SU-DHL-6 (cell line): ENCODE measurements around the gene ORAI1.

Source experiments
- H2AFZ ChIP-seq: fragments of 200-600 bp; sonication (generic); 2 replicates; pipeline ENCODE4 v1.6.1; 2014; ENCODE audit warnings: low read depth, mild to moderate bottlenecking, moderate library complexity, mixed read lengths, antibody characterized with exemption, low read length; ENCODE audit not compliant: severe bottlenecking
- H3F3A ChIP-seq: fragments of 200-600 bp; shearing (Covaris generic); 2 replicates; pipeline ENCODE4 v1.6.0; 2016; ENCODE audit warnings: antibody characterized with exemption, mild to moderate bottlenecking; ENCODE audit not compliant: insufficient read depth
- H3K27ac ChIP-seq: fragments of 200-600 bp; sonication (generic); 2 replicates; pipeline ENCODE4 v1.5.1; 2016; ENCODE audit warnings: low read depth, mild to moderate bottlenecking, low read length, moderate library complexity, mixed read lengths
- H3K27me3 ChIP-seq: fragments of 200-600 bp; sonication (generic), shearing (Covaris generic); 2 replicates; pipeline ENCODE4 v1.6.0; 2014; ENCODE audit warnings: mild to moderate bottlenecking, low read length
- H3K36me3 ChIP-seq: fragments of 200-600 bp; sonication (generic); 2 replicates; pipeline ENCODE4 v1.6.1; 2014; ENCODE audit warnings: mild to moderate bottlenecking, low read length, mixed read lengths
- H3K4me2 ChIP-seq: fragments of 300-600, 200-600 bp; shearing (Covaris generic), sonication (generic); 2 replicates; pipeline ENCODE4 v1.6.0; 2014; ENCODE audit warnings: low read length, low read depth, mild to moderate bottlenecking; ENCODE audit not compliant: poor library complexity, severe bottlenecking
- H3K4me3 ChIP-seq: fragments of 200-600 bp; sonication (generic); 2 replicates; pipeline ENCODE4 v1.5.1; 2014; ENCODE audit warnings: antibody characterized with exemption, low read length, mild to moderate bottlenecking, mixed read lengths; ENCODE audit not compliant: insufficient read depth, poor library complexity, severe bottlenecking
- H3K79me2 ChIP-seq: fragments of 200-600 bp; sonication (generic); 2 replicates; pipeline ENCODE4 v1.6.1; 2014; ENCODE audit warnings: mild to moderate bottlenecking, low read length, moderate library complexity; ENCODE audit not compliant: insufficient read depth
- H3K9ac ChIP-seq: fragments of 200-600 bp; sonication (generic); 2 replicates; pipeline ENCODE4 v1.7.0; 2014; ENCODE audit warnings: mild to moderate bottlenecking, low read length
- H3K9me2 ChIP-seq: fragments of 200-600 bp; sonication (generic); replicated peaks from 2 replicates; pipeline ENCODE4 v1.6.1; 2014; ENCODE audit warnings: low read length; ENCODE audit not compliant: insufficient read depth
- H3K9me3 ChIP-seq: fragments of 200-600 bp; sonication (generic); 2 replicates; pipeline ENCODE4 v1.6.1; 2014; ENCODE audit warnings: low read length, mixed read lengths; ENCODE audit not compliant: insufficient read depth
- H4K20me1 ChIP-seq: fragments of 200-600 bp; sonication (generic); 2 replicates; pipeline ENCODE4 v1.6.1; 2014; ENCODE audit warnings: low read depth, mild to moderate bottlenecking, antibody characterized with exemption, low read length, moderate library complexity, mixed read lengths
- EZH2phosphoT487 ChIP-seq: fragments of 200-600 bp; sonication (generic), shearing (Covaris generic); conservative IDR thresholded peaks from 2 replicates; pipeline ENCODE4 v1.6.1; 2018; ENCODE audit warnings: mild to moderate bottlenecking, antibody characterized with exemption, low read length, moderate library complexity, mixed read lengths
- TF ChIP-seq, protein P1 (sequence below): fragments of 200-600 bp; sonication (generic); IDR thresholded peaks from one replicate; pipeline ENCODE4 v1.5.1; 2017; ENCODE audit warnings: antibody characterized with exemption, mild to moderate bottlenecking, low read length, moderate library complexity; ENCODE audit not compliant: insufficient read depth, poor library complexity, severe bottlenecking

The ORAI1 gene

DNA sequence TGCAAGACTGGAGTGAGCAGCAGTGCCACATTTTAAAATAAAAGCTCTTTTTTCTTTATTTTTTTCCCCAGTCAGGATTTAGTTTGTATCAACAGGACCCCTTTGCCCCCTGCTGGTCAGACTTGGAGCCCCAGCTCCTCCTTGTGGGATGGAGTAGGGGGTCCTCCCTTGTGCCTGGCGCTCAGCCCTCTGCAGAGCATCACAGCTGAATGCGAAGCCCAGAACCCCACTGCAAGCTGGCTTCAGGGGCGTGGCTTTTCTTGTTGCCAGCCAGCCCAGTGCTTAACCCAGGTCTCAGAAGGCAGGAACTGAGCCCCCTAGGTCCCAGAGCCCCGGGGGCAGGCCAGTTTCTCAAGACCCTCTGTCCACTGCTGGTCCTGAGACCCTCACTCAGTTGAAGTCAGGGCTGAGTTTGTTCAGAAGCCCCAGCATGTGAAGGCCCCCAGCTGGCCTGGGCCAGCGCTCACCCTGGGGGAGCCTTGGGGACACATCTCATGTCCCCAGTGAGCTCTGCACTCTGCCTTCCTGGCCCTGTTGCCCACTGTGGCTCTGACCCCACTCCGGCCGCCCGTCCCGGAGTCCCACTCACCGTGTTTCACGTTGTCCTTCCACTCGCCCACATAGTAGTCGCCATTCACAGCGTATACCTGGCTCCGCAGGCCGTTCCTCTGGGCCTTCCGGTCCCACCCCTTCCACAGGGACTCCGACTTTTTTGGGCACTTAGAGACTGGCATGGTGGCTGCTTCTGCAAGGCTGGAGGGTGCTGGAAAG, 42.6 kb downstream of the ORAI1 start:
- no peak overlapping the region for H3K4me2 ChIP-seq
- no peak overlapping the region for H2AFZ ChIP-seq
- peaks cover 20% of the 10 kb centered on the region for H3F3A ChIP-seq
- peaks cover 13% of the 10 kb centered on the region for H3K79me2 ChIP-seq
- no peaks in the 10 kb centered on the region for H3K9me3 ChIP-seq
- no peak for TF ChIP-seq EZH2phosphoT487
- TF ChIP-seq, protein P1, sequence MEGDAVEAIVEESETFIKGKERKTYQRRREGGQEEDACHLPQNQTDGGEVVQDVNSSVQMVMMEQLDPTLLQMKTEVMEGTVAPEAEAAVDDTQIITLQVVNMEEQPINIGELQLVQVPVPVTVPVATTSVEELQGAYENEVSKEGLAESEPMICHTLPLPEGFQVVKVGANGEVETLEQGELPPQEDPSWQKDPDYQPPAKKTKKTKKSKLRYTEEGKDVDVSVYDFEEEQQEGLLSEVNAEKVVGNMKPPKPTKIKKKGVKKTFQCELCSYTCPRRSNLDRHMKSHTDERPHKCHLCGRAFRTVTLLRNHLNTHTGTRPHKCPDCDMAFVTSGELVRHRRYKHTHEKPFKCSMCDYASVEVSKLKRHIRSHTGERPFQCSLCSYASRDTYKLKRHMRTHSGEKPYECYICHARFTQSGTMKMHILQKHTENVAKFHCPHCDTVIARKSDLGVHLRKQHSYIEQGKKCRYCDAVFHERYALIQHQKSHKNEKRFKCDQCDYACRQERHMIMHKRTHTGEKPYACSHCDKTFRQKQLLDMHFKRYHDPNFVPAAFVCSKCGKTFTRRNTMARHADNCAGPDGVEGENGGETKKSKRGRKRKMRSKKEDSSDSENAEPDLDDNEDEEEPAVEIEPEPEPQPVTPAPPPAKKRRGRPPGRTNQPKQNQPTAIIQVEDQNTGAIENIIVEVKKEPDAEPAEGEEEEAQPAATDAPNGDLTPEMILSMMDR: peak; percentile 34
- H3K27ac ChIP-seq: no peak overlapping the region
- no peaks in the 10 kb centered on the region for H3K36me3 ChIP-seq
- no peak overlapping the region for H3K9ac ChIP-seq
- no peaks in the 10 kb centered on the region for H3K9me2 ChIP-seq
- no peaks in the 10 kb centered on the region for H4K20me1 ChIP-seq
- no peak overlapping the region for H3K4me3 ChIP-seq
- H3K27me3 ChIP-seq: no peaks in the 10 kb centered on the region

DNA sequence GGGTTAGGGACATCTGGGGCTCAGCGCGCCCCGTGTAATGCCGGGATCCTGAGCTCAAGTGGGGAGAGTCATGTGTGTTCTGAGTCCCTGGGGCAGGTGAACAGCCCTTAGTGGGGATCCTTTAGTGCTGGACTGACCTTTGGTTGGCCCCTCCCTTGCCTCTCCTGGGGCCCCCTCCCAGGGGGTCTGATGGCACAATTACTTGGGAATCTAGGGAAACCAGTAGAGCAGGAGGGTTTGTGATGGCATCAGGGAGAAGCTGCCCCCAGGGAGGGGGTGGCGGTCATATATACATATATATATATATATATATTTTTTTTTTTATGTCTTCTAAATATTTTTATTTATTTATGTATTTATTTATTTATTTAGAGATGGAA, 43.2 kb downstream of the ORAI1 start, which contains the start of gene MORN3:
Gene MORN3, minus strand, starts transcription at position 134 of the 380 bp plus-strand sequence. CDS start 171 bp downstream, outside the sequence.
- Histone ChIP-seq H3K27me3 (no peaks in the 10 kb centered on the region), H3K79me2 (peaks cover 8% of the 10 kb centered on the region), H3K4me3 (no peak within 1 kb of the TSS), H2AFZ (no peak within 1 kb of the TSS), H3K4me2 (no peak within 1 kb of the TSS), H3K9me2 (no peaks in the 10 kb centered on the region), H3K36me3 (no peaks in the 10 kb centered on the region), H3F3A (peaks cover 18% of the 10 kb centered on the region), H3K9ac (no peak within 1 kb of the TSS), H3K27ac (no peak within 1 kb of the TSS), H3K9me3 (no peaks in the 10 kb centered on the region), H4K20me1 (no peaks in the 10 kb centered on the region)
- TF ChIP-seq, protein P1: no peak
- no peak for TF ChIP-seq EZH2phosphoT487

DNA sequence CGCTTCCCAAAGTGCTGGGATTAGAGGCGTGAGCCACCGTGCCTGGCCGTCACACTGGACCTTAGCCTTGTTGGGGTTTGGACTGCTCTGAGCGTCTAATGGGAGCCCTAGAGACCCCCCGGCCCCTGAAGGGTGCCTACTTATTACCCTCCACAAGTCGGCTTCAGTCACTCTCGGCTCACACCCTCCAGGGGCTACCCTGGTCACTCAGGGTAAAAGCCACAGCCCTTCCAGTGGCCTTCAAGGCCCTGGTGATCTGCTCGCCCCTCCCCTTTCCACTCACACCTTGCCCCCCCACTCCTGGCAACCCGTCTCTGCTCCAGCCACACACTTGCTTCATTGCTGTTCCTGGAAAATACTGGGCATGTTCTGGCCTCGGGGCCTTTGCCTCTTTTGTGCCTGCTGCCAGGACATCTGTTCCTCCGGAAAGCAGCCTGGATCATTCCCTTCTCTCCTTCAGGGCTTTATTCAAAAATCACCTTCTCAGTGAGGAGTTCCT, 46.7 kb downstream of the ORAI1 start:
- no peaks in the 10 kb centered on the region for H3K9me2 ChIP-seq
- H3K4me3 ChIP-seq: peak overlapping the region; percentile 44
- H3F3A ChIP-seq: peaks cover 8% of the 10 kb centered on the region
- no peaks in the 10 kb centered on the region for H4K20me1 ChIP-seq
- peak overlapping the region; percentile 37 for H2AFZ ChIP-seq
- H3K4me2 ChIP-seq: peak overlapping the region; percentile 60
- no peak for TF ChIP-seq EZH2phosphoT487
- TF ChIP-seq, protein P1: no peak
- H3K27ac ChIP-seq: no peak overlapping the region
- H3K36me3 ChIP-seq: no peaks in the 10 kb centered on the region
- no peaks in the 10 kb centered on the region for H3K9me3 ChIP-seq
- H3K27me3 ChIP-seq: no peaks in the 10 kb centered on the region
- peak overlapping the region; percentile 31; the same call in 1 of the 2 replicates for H3K9ac ChIP-seq
- H3K79me2 ChIP-seq: no peaks in the 10 kb centered on the region
